Measurements from ENCODE around the gene RAPGEF1.
"Not testable (repeated sequence)": the region's sequence is repeated elsewhere in the genome, so short reads cannot be mapped to it uniquely, and the experiment has no call there.

DNA sequence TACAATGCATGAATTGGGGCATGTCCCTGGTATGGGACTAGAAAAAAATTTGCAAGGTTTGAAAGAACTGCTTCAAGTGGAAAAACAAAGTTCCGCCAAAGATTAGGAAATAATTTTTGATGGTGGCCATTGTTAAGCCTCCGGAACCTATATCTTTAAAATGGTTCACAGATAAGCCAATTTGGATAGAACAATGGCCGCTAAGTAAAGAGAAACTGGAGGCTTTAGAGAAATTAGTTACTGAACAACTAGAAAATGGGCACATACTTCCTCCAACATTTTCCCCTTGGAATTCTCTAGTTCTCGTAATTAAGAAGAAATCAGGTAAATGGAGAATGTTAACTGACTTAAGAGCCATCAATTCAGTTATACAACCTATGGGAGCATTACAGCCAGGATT is 56.8 kb downstream of the RAPGEF1 start:
- TF ChIP-seq CTCF (IDR thresholded peaks at IDR 0.05); ZFX (IDR thresholded peaks at IDR 0.05; ENCODE audit: borderline replicate concordance): not testable (repeated sequence)

Data from 22Rv1 (cell line).